Activated CD8-positive, alpha-beta memory T cell treated with anti-CD3 and anti-CD28 coated beads, Interleukin-2, amount 50 U/mL, for 4 hours (primary cell): Measurements from ENCODE around the gene ARHGAP28.

Experiments used
- DNase-seq: peaks from one replicate; pipeline ENCODE4 v3.0.0-alpha.2; 2020

Gene ARHGAP28

GRCh38 chr18:6876641-6877041, 147.1 kb downstream of the ARHGAP28 start:
- no peak for DNase-seq

- no peak for DNase-seq
Measured at GRCh38 chr18:6877288-6877687, 147.8 kb downstream of the ARHGAP28 start.

GRCh38 chr18:6878556-6879297, 149.2 kb downstream of the ARHGAP28 start:
- no peak for DNase-seq

GRCh38 chr18:6879508-6880195, 150.1 kb downstream of the ARHGAP28 start:
- DNase-seq: no peak

GRCh38 chr18:6881034-6881820, 151.7 kb downstream of the ARHGAP28 start:
- no peak for DNase-seq

- DNase-seq: no peak
Measured at GRCh38 chr18:6882401-6882800, 152.9 kb downstream of the ARHGAP28 start.

GRCh38 chr18:6885006-6885481, 155.5 kb downstream of the ARHGAP28 start:
- DNase-seq: no peak

GRCh38 chr18:6885992-6886796, 156.7 kb downstream of the ARHGAP28 start:
- no peak for DNase-seq

- no peak for DNase-seq
Measured at GRCh38 chr18:6886797-6887330, 157.3 kb downstream of the ARHGAP28 start.

- no peak for DNase-seq
Measured at GRCh38 chr18:6891788-6892187, 162.3 kb downstream of the ARHGAP28 start.

GRCh38 chr18:6901286-6901926, 171.9 kb downstream of the ARHGAP28 start:
- DNase-seq: no peak

GRCh38 chr18:6917072-6917471, 187.6 kb downstream of the ARHGAP28 start:
- no peak for DNase-seq

GRCh38 chr18:6920099-6920955, 190.8 kb downstream of the ARHGAP28 start:
- DNase-seq: no peak

GRCh38 chr18:6921571-6921970, 192.1 kb downstream of the ARHGAP28 start:
- DNase-seq: no peak

- DNase-seq: no peak
Measured at GRCh38 chr18:6923220-6923619, 193.7 kb downstream of the ARHGAP28 start.

- DNase-seq: no peak
Measured at GRCh38 chr18:6927153-6927552, 197.6 kb downstream of the ARHGAP28 start.

- no peak for DNase-seq
Measured at GRCh38 chr18:6928359-6928758, 198.8 kb downstream of the ARHGAP28 start.

GRCh38 chr18:6929370-6930102, 200.0 kb downstream of the ARHGAP28 start:
- no peak for DNase-seq

- no peak for DNase-seq
Measured at GRCh38 chr18:6934859-6935258, 205.3 kb downstream of the ARHGAP28 start.

- DNase-seq: no peak
Measured at GRCh38 chr18:6938003-6938402, 208.5 kb downstream of the ARHGAP28 start.
